T-helper 22 cell (primary cell): ENCODE results near the gene CHPT1.
"Not testable (repeated sequence)": the region's sequence is repeated elsewhere in the genome, so short reads cannot be mapped to it uniquely, and the experiment has no call there.

Experiments
- DNase-seq: peaks from one replicate; pipeline ENCODE4 v3.0.0-alpha.2; 2020; ENCODE audit warnings: low read depth

The CHPT1 gene

DNA sequence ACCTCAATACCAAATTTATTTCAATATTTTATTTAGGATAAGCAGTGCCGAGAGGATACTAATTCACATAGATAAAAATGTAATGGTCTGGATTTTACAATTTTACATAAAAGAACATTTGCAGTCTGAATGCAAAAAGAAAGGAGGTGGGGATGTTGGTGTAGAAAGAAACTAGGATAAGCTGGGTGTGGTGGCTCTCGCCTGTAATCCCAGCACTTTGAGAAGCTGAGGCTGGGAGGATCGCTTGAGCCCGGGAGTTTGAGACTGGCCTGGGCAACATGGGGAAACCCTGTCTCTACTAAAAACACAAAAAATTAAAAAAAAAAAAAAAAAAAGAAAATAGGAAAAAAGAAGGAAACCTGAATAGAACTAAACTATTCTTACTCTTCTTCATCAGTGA, 25.0 kb downstream of the CHPT1 start:
- DNase-seq: no peak

DNA sequence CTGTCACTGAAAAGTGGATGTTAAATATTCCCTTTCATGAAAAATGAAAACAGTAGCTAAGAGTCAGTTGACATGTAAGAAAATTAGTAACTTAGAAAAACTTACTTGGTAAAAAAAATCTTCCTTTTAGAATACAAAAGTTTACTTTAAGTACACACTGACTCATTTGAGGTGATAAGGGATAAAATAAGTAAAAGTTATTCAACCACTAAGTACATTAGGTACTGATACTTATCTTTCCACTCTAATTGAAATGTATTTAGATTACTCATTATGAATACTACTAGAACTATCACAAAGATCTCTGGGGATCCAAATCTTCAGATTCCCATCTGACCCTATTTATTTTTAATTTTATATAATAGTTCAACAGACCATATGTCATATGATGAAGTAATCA, 29.7 kb downstream of the CHPT1 start:
- DNase-seq: no peak

DNA sequence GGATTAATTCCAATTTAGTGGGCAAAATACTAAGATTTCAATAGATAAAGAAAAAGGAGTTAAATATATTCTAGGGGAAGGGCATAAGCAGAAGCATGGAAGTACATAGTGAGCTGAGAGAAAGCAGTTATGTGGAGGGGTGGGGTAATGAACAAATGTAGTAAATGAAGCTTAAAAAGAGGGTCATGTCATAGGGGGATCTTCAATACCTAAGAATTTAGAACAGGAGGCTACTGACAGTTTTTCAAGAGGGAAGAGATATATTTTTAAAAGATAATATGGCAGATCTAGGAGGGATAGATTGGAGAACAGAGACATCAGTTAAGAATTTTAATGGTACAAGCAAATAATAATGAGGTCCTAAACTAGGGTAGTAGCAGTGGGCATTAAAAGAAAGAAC, 32.4 kb downstream of the CHPT1 start:
- no peak for DNase-seq

DNA sequence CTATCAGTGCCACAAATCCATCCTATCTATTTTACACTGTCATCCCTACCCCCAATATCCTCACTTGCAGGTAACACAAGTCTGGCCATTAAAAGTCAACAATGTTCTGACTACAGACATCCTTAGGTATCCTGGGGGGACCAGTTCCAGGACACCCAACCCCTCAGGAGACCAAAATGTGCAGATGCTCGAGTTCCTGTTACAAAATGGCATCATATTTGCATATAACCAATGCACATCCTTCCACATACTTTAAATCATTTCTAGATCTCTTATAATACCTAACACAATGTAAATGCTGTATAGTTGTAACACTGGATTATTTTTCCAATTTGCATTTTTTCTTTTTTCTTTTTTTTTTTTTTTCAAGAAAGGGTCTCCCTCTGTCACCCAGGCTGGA, 34.9 kb downstream of the CHPT1 start:
- no peak for DNase-seq

DNA sequence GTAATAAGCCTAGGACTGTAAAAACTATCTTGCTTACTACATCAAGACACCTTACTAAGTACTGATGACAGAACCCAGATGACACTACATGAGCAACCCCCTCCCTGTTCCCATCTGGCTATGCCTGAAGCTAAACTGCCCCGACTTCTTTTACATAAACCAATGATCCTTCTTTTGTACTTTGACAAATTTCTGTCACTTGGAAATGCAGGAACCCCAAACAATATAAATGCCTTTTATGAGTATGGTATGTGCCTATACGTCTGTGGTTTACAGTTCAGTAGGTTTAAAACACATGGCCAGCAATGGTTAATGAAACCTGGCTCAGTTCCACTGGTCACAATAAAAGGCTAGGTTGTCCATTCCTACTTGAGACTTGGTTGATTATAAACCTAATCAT, 35.7 kb downstream of the CHPT1 start:
- no peak for DNase-seq

DNA sequence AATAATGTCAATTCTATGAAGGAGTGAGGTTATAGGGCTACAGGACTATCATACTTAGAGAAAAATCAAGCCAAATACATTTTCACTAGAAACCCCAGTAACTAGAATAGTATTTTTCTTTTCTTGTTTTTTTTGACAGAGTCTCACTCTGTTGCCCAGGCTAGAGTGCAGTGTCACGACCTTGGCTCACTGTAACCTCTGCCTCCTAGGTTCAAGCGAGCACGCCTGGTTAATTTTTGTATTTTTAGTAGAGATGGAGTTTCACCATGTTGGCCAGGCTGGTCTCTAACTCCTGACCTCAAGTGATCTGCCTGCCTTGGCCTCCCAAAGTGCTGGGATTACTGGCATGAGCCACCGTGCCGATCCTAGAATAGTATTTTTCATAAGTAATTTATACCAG, 37.0 kb downstream of the CHPT1 start:
- not testable (repeated sequence) for DNase-seq

DNA sequence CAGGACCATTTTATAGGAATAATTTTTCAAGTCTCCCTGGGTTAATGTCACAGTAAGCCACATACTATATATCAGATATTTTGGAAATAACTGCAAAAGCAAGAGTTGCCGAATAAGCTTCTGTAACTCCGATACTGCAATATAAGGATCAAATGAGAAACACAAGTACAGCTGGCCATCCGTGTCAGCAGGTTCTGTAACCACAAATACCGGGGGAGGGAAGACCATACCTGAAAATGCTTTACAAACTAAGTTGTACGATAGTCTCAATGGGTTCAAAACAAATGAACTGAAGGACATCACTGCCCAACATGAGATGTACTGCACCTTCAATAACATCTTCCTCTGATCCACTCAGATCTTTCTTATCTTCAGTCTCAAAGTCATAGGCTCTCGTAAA, 40.0 kb downstream of the CHPT1 start:
- no peak for DNase-seq

DNA sequence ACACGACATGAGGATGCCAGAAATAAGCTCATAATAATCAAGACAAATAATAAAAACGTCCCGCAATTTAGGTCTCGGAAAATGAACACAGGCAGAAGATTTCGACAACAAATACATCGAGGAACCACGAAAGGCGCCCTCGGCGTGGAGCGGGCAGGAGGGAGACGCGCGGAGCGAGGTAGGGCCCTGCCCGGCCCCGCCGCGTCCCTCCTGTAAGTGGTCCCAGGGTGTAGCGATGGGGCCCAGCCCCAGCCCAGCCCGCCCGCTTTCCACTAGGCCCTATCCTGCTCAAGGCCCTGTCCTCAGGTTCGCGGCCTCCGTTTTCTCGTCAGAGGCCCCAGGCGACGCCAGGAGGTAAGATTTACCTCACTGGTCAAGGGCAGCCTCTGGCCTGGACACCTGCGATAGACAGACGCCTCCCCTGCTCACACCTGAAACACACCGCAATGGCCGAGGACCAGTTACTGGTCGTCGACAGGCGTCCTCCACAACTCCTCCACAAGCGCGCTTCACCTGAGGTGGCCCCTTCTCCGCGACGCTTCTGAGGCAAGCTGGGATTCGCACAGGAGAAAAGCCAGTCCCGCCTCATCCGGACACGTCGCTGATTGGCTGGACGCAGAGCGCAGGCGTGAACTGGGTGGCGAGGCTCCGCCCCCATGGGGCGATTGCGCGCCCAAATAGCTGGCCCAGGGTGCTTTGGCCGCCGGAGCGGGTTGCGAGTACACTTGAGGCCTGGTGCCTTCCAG, 41.7 kb downstream of the CHPT1 start, which contains the start of gene SYCP3:
Gene SYCP3 (minus strand): TSS at position 543 of the 746 bp plus-strand sequence. CDS start 1,527 bp downstream, outside the sequence.
- no peak for DNase-seq

DNA sequence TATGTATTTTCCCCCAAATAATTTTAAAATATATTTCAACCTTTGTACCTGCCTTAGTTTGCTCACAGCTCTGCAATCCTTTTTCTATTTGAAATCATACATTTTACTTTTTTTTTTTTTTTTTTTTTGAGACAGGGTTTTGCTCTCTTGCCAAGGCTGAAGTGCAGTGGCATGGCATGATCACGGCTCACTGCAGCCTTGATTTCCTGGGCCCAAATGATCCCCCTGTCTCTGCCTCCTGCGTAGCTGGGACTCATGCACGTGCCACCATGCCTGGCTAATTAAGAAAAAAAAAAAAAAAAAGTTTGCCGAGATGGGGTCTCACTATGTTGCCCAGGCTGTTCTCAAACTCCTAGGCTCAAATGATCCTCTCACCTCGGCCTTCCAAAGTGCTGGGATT, 43.1 kb downstream of the CHPT1 start:
- no peak for DNase-seq

DNA sequence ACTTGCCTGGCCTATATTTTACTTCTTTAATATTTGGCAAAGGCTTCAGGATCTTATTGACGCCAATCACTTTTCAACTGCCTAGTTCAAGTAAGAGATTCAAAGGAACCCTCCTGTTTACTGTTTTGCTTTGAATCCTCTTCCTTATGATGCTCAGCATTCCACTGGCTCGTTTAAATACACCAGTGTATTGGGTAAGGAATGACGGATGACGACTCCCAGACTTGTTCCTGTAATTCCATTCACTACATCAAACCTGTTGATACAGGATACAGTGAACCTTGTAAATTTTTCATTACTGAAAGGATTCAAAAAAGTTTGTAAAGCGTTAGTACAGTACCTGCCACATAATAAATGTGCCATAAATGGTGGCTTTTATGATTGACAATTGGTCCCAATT, 43.5 kb downstream of the CHPT1 start:
- DNase-seq: no peak

DNA sequence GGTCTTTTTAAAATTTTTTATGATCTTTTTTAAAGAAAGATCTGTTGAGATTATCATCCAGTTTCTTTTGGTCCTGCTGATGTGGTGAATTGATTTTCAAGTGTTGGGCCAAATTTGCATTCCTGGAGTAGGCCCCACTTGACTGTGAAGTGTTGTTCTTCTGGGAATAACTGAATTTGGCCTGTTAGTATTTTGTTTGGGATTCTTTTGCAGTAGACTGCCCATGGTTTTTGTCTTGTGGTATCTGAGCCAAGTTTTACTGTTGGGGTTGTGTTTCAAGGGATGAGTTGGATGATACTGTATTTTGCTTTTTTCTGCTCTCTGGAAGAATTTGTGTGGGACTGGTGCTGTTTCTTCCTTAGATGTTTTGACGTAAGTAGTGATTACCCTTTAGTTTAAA, 45.8 kb downstream of the CHPT1 start:
- no peak for DNase-seq

DNA sequence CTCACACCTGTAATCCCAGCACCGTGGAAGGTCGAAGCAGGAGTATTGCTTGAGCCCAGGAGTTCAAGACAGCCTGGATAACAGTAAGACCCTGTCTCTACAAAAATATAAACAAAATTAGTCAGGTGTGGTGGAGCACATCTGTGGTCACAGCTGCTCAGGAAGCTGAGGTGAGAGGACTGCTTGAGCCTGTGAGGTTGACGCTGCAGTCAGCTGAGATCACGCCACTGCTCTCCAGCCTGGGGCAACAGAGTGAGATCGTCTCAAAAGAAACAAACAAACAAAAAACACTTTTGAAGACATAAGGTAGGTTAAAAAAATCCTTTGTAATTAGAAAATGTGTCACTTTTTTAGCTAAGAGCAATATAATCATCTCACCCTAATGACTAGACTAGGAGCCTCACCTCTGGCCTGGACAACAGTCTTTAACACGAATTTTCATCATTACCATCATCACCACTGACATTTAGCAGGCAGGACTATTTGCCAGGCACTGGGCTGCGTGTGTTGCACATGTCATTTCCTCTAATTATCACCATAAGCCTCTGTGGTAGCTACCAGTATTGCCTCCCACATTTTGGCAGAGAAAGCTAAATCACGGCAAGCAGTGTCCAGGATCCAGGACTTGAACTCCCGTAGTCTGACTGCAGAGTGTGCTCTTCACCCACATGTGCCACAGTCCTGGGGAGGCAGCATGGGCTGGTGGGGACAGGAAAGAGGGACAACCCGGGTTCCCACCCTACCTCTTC, 46.5 kb downstream of the CHPT1 start:
- DNase-seq: no peak

DNA sequence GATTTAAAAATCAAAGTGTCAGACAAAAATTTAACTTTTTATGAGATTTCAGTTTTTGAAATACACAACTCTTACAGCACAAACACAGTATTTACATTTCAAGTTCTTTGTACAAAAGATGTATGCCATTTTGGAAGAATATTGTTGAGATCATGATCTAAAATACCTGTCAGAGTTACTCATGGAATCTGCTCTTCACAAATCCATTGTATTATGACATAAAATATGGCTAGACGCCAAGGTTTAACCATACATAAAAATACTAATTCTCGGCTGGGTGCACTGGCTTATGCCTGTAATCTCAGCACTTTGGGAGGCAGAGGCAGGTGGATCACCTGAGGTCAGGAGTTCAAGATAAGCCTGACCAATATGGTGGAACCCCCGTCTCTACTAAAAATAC, 48.0 kb downstream of the CHPT1 start:
- DNase-seq: no peak

DNA sequence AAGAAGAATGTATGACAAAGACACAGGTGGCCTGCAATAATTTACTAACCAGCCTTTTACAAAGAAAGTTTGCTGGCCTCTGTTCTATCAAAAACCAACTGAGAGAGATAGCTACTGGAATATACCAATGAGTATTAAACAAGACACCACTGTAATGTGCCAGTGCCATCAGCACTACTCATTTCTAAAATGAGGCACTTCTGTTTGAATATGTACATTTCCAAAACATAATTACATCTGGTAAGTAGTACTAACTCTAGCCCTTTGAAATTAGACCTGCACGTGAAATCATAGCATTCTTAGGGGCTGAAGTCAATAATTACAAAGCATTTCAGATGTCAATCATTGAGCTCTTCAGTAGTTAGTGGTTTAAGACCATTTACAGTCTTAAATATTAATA, 48.8 kb downstream of the CHPT1 start:
- DNase-seq: no peak

DNA sequence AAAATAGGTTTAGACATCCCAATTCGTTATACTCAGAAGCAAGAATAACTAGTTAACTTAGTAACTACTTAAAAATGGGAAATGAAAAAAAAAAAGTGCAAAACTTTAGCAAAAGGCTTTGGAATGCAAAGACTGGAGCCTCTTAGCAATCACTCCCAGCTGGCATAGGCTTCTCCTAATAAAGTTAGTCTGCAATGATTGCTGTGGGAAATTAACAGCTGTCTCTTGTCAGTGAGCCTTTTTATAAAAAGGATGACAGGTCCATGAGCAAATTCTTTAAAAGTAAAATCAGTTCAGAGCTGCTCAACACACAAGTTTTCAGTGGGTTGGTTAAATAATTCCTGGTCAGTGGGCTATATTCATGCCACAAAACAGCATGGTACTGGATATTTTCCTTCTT, 49.2 kb downstream of the CHPT1 start:
- no peak for DNase-seq

DNA sequence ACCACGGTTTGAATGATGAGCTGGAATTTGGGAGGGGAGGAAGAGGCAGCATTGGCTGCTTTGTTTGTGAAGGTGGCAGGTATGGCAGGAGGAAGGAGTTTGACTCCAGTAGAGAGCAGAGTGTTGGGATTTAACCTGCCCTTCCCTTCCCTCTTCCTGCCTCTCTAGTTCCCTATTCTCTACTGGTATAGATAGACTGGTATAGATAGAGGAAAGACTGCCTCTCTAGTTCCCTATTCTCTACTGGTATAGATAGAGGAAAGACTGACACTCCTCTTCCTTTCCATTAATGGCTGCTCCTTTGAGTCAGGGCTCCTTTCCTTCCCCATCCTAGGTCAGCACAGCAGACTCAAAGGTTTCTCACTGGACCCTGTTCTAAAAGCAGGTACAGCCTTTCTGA, 50.3 kb downstream of the CHPT1 start:
- no peak for DNase-seq

DNA sequence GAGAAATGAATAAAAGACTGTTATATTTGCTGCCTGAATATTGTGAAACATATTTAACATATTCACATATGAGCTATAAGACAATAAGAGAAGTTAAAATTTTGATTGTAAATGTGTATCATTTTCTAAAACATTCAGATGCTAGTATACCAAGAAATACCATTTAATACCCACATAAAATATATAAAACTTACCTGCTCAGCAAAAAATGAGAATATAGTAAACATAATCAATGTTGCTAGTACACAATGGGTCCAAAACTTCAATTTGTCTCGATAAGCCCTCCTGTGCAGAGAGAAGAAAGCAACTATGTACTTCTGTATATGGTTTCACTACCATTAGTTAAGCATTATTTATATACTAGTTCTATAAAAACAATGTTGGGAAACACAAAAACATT, 51.5 kb downstream of the CHPT1 start:
- DNase-seq: no peak

DNA sequence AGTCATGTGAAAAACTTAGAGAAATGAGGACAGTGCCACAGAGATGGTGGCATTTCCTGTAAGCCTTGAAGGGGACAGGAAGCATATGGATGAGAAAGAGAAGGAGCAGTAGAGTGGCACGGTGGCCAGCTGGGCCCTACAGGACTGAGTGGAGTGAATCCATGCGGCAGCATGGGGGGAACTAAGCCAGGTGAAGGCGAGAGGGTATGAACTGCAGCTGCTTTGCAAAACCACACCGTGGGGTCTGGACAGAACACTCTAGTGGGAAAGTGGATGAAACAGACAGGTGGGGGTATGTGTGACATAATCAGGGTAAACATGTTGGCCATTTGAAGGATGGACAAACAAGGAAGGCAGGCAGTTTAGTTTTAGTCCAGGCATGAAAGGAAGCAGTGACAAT, 52.2 kb downstream of the CHPT1 start:
- DNase-seq: no peak

DNA sequence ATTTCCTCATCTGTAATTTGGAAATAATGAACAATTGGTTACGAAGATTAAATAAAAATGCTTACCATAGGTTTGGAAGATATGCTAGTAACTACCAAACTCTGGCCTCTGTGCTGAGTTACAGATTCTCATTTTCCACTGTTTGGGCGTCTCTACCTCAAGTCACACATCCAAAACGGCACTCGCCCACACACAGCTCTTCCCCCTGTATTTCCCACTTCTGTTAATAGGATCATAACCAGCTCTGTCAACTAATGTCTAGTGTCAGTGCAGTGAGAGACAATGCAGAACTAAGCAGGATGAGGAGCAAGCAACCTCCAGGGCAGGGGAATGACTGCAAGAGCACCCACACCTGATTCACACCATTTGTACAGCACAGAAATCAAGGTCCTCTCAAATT, 52.7 kb downstream of the CHPT1 start:
- DNase-seq: no peak

DNA sequence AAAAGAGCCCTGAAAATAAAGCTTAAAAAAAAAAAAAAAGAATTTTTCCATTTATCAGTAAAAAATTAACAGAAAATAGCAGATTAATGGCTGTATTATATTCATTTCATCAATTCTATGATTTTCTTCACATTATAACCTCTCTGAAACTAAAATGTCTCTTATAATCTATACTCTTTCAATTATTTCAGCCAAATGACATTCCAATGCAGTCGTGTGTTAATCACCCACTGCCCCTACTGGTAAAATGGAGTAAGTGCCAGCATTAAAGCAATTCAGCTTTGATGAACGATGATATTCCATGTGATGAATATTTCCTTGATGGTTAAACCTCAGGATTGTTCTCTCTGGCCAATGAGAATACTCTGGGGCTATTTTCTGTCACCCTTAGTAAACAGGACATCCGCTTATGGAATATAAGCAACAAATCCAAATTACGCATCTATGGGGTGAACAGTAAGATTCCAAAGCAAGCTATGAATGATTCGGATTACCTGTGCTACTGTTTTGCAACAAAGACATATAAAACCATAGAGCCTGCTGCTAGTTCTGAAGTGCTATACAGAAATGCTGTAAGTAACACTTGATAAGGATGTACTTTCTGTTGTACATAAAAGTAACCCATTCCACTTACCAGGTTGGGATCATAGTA, 62.1 kb downstream of the CHPT1 start:
- DNase-seq: no peak

DNA sequence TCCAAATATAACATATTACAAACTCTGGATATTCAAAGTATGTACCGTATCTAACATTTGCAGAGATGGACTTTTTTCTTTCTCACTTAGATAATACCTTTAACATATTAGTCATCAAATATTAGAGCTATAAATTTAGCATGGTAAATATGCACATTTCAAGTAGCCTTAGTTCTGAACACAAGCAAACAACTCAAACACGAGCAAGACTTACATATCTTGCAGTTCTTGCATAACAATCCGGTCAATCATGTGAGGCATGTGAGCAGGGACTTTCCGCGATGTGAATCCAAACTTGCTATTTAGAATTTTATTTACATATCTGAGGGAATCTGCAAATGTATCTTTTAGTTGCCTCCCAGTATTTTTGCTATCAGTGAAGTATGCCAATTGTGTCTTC, 63.9 kb downstream of the CHPT1 start:
- DNase-seq: no peak

DNA sequence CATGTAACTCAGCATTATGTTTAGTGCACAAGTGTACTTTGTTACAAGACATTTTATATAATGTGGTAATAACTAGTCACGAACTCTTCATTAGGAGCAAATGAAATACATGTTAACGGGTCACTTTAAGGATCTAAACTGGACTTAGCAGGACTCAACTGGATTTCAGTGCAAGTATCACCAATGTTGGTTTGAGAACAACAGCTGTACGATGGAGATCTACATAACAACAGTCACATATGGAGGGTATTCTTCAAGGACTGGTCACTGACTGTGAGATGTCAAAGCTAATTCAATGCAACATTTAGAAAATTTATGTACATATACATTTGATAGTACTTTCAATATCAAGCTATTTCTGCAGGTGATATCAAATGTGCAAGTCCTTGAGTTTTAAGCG, 64.3 kb downstream of the CHPT1 start:
- no peak for DNase-seq

DNA sequence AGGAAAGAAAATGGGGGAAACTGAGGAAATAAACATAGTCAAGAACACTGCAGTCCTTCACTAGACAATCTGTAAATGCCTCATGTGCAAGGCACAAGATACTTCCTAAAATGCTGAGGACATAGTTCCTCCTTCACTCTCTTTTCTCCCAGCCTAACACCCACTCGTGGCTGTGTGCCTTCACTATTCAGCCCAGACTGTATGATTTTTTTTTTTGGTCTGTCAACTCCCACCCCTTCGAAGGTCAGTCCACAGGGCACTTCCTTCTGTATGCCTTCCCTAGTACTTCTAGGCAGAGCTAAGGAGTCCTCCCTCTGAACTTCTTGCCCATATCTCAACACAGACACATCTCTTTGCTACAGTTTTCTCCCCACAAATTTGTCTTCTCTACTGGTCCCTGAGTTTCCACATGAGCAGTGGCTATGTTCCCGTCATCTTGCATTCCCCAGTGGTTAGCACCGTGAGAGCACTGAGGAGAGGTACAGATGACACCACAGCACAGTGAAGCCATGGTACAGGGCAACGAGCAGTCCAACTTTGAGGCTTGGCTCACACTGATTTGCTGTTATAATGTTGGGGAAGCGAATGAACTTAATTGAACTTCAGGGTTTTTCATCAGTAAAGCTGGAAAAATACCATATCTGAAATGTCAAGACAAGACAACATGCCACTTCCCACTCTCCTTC, 65.9 kb downstream of the CHPT1 start:
- no peak for DNase-seq
